SK-N-SH (cell line): ENCODE results near the gene GLCE. TPM values are rescaled to one million over a fixed set of nuclear protein-coding genes. Genes with fewer than 3 reads are reported as not detected.

ENCODE experiments used
- CTCF ChIA-PET: fragments of 300-600, 350-600 bp; formaldehyde crosslinking; extraction: SDS; loops from one replicate; lab custom pipeline; 2021; lab: Yijun Ruan, JAX
- POLR2A ChIA-PET: fragments of 350-600 bp; sonication (Branson Sonifier 250); formaldehyde crosslinking; extraction: SDS; loops from one replicate; lab custom pipeline; 2020; ENCODE audit warnings: antibody characterized with exemption, inconsistent platforms; lab: Yijun Ruan, JAX
- DNase-seq: peaks from one replicate; pipeline ENCODE4 v3.0.0; 2012
- H2AFZ ChIP-seq: fragments of 200-600 bp; sonication (generic); 2 replicates; pipeline ENCODE4 v1.8.1; 2016; ENCODE audit warnings: antibody characterized with exemption, mild to moderate bottlenecking, low read depth
- H3F3A ChIP-seq: fragments of 200-600 bp; sonication (generic); replicated peaks from 2 replicates; pipeline ENCODE3; 2016; ENCODE audit warnings: antibody characterized with exemption, mild to moderate bottlenecking; ENCODE audit not compliant: insufficient read depth
- H3K27ac ChIP-seq, 2 experiments: fragments of 200-500 bp in 1 of 2; fragments of 200-600 bp in 1 of 2; sonication (Bioruptor generic) in 1 of 2; sonication (generic), shearing (Covaris generic) in 1 of 2; 2 replicates each; pipeline versions ENCODE4 v1.5.1 to v1.6.1; 2014 to 2016; ENCODE audit warnings: low read depth in 2 of 2, inconsistent platforms in 1 of 2, low read length in 1 of 2, mild to moderate bottlenecking in 1 of 2, mixed read lengths in 1 of 2
- H3K27me3 ChIP-seq: fragments of 200-600 bp; sonication (generic), shearing (Covaris generic); 2 replicates; pipeline ENCODE4 v1.6.1; 2016; ENCODE audit warnings: mixed run types; ENCODE audit not compliant: insufficient read depth
- H3K36me3 ChIP-seq, 2 experiments: fragments of 200-500 bp in 1 of 2; fragments of 200-600 bp in 1 of 2; sonication (Bioruptor generic) in 1 of 2; sonication (generic) in 1 of 2; replicated peaks in 1 of 2; 2 replicates each; pipeline versions ENCODE3 to v1.5.1; 2014 to 2016; ENCODE audit warnings: low read length in 1 of 2, mild to moderate bottlenecking in 1 of 2; ENCODE audit not compliant: insufficient read depth in 2 of 2, control insufficient read depth in 1 of 2
- H3K4me1 ChIP-seq, 2 experiments: fragments of 200-500 bp in 1 of 2; fragments of 200-600 bp in 1 of 2; sonication (Bioruptor generic) in 1 of 2; sonication (generic), shearing (Covaris generic) in 1 of 2; 2 replicates each; pipeline versions ENCODE4 v1.5.1 to v1.6.1; 2014 to 2016; ENCODE audit warnings: low read depth in 1 of 2, low read length in 1 of 2, mixed run types in 1 of 2; ENCODE audit not compliant: insufficient read depth in 2 of 2, control insufficient read depth in 1 of 2
- H3K4me2 ChIP-seq: fragments of 200-600 bp; sonication (generic), shearing (Covaris generic); 2 replicates; pipeline ENCODE4 v1.6.1; 2017; ENCODE audit warnings: mixed run types
- H3K4me3 ChIP-seq, 2 experiments: fragments of 200-500 bp in 1 of 2; fragments of 200-600 bp in 1 of 2; sonication (Bioruptor generic) in 1 of 2; sonication (generic), shearing (Covaris generic) in 1 of 2; 2 replicates each; pipeline versions ENCODE4 v1.5.1 to v1.8.1; 2014 to 2016; ENCODE audit warnings: low read depth in 2 of 2, inconsistent platforms in 1 of 2, low read length in 1 of 2, mild to moderate bottlenecking in 1 of 2, mixed read lengths in 1 of 2, moderate library complexity in 1 of 2
- H3K79me2 ChIP-seq: fragments of 200-600 bp; sonication (generic); 2 replicates; pipeline ENCODE4 v1.8.1; 2017; ENCODE audit warnings: mild to moderate bottlenecking; ENCODE audit not compliant: insufficient read depth
- H3K9ac ChIP-seq: fragments of 200-600 bp; sonication (generic); 2 replicates; pipeline ENCODE4 v1.6.1; 2017; ENCODE audit warnings: mixed run types
- H3K9me2 ChIP-seq: fragments of 200-600 bp; sonication (generic); 2 replicates; pipeline ENCODE4 v1.6.1; 2017; ENCODE audit warnings: mixed run types
- H3K9me3 ChIP-seq: fragments of 200-600 bp; sonication (generic); 2 replicates; pipeline ENCODE4 v1.6.1; 2017; ENCODE audit warnings: mixed run types, mild to moderate bottlenecking, moderate library complexity
- H4K20me1 ChIP-seq: fragments of 200-600 bp; sonication (generic); 2 replicates; pipeline ENCODE4 v1.6.1; 2017; ENCODE audit warnings: mild to moderate bottlenecking, mixed run types; ENCODE audit not compliant: insufficient read depth
- CHD2 ChIP-seq: fragments of 150-350 bp; IDR thresholded peaks from 2 replicates; pipeline ENCODE4 v1.6.1; 2018; ENCODE audit warnings: low read length; ENCODE audit not compliant: partially characterized antibody
- ELF1 ChIP-seq: IDR thresholded peaks from 2 replicates; pipeline ENCODE4 v1.4.0; 2012
- FOSL2 ChIP-seq: IDR thresholded peaks from 2 replicates; pipeline ENCODE4 v1.4.0; 2012; ENCODE audit warnings: low read depth, mild to moderate bottlenecking, moderate library complexity, borderline replicate concordance
- GABPA ChIP-seq: IDR thresholded peaks from 2 replicates; pipeline ENCODE4 v1.4.0; 2012; ENCODE audit warnings: low read depth, mild to moderate bottlenecking
- GATA2 ChIP-seq: sonication (generic); formaldehyde crosslinking; IDR thresholded peaks from 2 replicates; pipeline ENCODE4 v1.5.0; 2020; ENCODE audit warnings: mild to moderate bottlenecking, missing genetic modification reagents
- IRF3 ChIP-seq: fragments of 150-350 bp; IDR thresholded peaks from 2 replicates; pipeline ENCODE4 v1.6.1; 2016; ENCODE audit warnings: mild to moderate bottlenecking, low read depth, low read length
- MEF2A ChIP-seq: IDR thresholded peaks from 2 replicates; pipeline ENCODE4 v1.4.0; 2012; ENCODE audit warnings: low read depth, borderline replicate concordance
- MXI1 ChIP-seq: IDR thresholded peaks from 2 replicates; pipeline ENCODE4 v1.6.1; 2012; ENCODE audit warnings: mild to moderate bottlenecking, low read depth, low read length, improper control_type of control experiment
- NFIC ChIP-seq: IDR thresholded peaks from 2 replicates; pipeline ENCODE4 v1.4.0; 2012; ENCODE audit warnings: borderline replicate concordance
- PBX3 ChIP-seq: IDR thresholded peaks from 2 replicates; pipeline ENCODE4; 2012
- POLR2AphosphoS5 ChIP-seq: IDR thresholded peaks from 2 replicates; pipeline ENCODE4 v1.6.1; 2012; ENCODE audit warnings: low read depth, low read length
- REST ChIP-seq: IDR thresholded peaks from 2 replicates; pipeline ENCODE4 v1.6.1; 2012; ENCODE audit warnings: mild to moderate bottlenecking, low read depth, low read length, moderate library complexity
- SMC3 ChIP-seq: IDR thresholded peaks from 2 replicates; pipeline ENCODE4 v1.6.1; 2012; ENCODE audit warnings: low read depth, low read length, improper control_type of control experiment
- YY1 ChIP-seq: IDR thresholded peaks from 2 replicates; pipeline ENCODE4 v1.4.0; 2012; ENCODE audit warnings: low read depth, mild to moderate bottlenecking
- WGBS: methylation state at CpG from one replicate; pipeline ENCODE4 v1.1.6; 2017; ENCODE audit warnings: low lambda C conversion rate; 5-methylcytosine and 5-hydroxymethylcytosine counted together
- polyA plus RNA-seq, 3 experiments: library from polyadenylated mRNA; depleted of rRNA; stranded (reverse); fragments of >200 nt; gene quantifications; 2 replicates each; pipeline ENCODE4 v1.2.3, GENCODE V29; 2012

GLCE gene
- polyA plus RNA-seq, 1 of the 3 experiments (the other 2 are of a cell fraction): 19.5 TPM

- Histone ChIP-seq H4K20me1 (no peaks in the 10 kb centered on the region), H3K4me2 (no peak overlapping the region), H3K4me3 (no peak overlapping the region), H3K9me3 (no peaks in the 10 kb centered on the region), H3K9ac (no peak overlapping the region), H2AFZ (no peak overlapping the region), H3K79me2 (no peaks in the 10 kb centered on the region), H3K4me1 (peaks cover 0 to 27% of the 10 kb centered on the region in 2 experiments; a peak in 2 of 4 replicates), H3F3A (no peaks in the 10 kb centered on the region), H3K36me3 (no peaks in the 10 kb centered on the region), H3K27me3 (peaks cover 19% of the 10 kb centered on the region), H3K9me2 (no peaks in the 10 kb centered on the region), H3K27ac (no peak overlapping the region)
- no peak for DNase-seq
- POLR2A ChIA-PET: interaction anchor here (0.7 kb wide), 1 partner anchor 285 kb away, joined by 3 read pairs; no protein-coding TSS in a partner anchor
- TF ChIP-seq FOSL2 (no peak), POLR2AphosphoS5 (no peak), REST (no peak), GATA2 (CRISPR knock-in tag) (no peak), PBX3 (no peak), YY1 (no peak), SMC3 (no peak), MEF2A (no peak), CHD2 (no peak), IRF3 (no peak), ELF1 (no peak), NFIC (no peak), MXI1 (no peak), GABPA (no peak)
- CTCF ChIA-PET: interaction anchor here (5.4 kb wide), 1 partner anchor 62 kb away, joined by 20 read pairs; no protein-coding TSS in a partner anchor
- 81% methylated on average over 5 of the region's 5 CpGs for whole genome bisulfite sequencing
Measured at GRCh38 chr15:69121198-69121828, 39.1 kb upstream of the GLCE start.
